ENCODE measurements around the gene CLDN14.

Gene CLDN14

GRCh38 chr21:36461918-36462486 is 17.9 kb downstream of the CLDN14 start:
- H3K27ac ChIP-seq: no peak overlapping the region
- TF ChIP-seq CTCF (conservative IDR thresholded peaks at IDR 0.05): no peak

- TF ChIP-seq CTCF (conservative IDR thresholded peaks at IDR 0.05): no peak
- H3K27ac ChIP-seq: no peak overlapping the region
Measured at GRCh38 chr21:36461277-36461917, 18.5 kb downstream of the CLDN14 start.

- TF ChIP-seq CTCF (conservative IDR thresholded peaks at IDR 0.05): no peak
- no peak overlapping the region for H3K27ac ChIP-seq
Measured at GRCh38 chr21:36460866-36461265, 19.1 kb downstream of the CLDN14 start.

- H3K27ac ChIP-seq: no peak overlapping the region
- no peak for TF ChIP-seq CTCF (conservative IDR thresholded peaks at IDR 0.05)
Measured at GRCh38 chr21:36459098-36459497, 20.8 kb downstream of the CLDN14 start.

- no peak overlapping the region for H3K27ac ChIP-seq
- TF ChIP-seq CTCF (conservative IDR thresholded peaks at IDR 0.05): no peak
Measured at GRCh38 chr21:36456729-36457414, 23.1 kb downstream of the CLDN14 start.

- TF ChIP-seq CTCF (conservative IDR thresholded peaks at IDR 0.05): no peak
- peak overlapping the region; percentile 74 for H3K27ac ChIP-seq
Measured at GRCh38 chr21:36454706-36455105, 25.2 kb downstream of the CLDN14 start.

- no peak for TF ChIP-seq CTCF (conservative IDR thresholded peaks at IDR 0.05)
- H3K27ac ChIP-seq: peak overlapping the region; percentile 74
Measured at GRCh38 chr21:36454093-36454531, 25.8 kb downstream of the CLDN14 start.

All from VCaP (cell line).